Immature natural killer cell (primary cell): ENCODE results near the gene ANK3. TPM values are rescaled to one million over a fixed set of nuclear protein-coding genes. Genes with fewer than 3 reads are reported as not detected.

Source experiments
- DNase-seq, 3 donors: peaks; one replicate each; pipeline ENCODE4 v3.0.0; 2022; ENCODE audit warnings: mixed read lengths in 1 of 3
- H3K27ac Mint-ChIP-seq, 6 donors: one replicate each; pipeline ENCODE4 v1.8.0; 2020; ENCODE audit warnings: mixed read lengths in 6 of 6, mild to moderate bottlenecking in 5 of 6, inconsistent platforms in 4 of 6, moderate library complexity in 3 of 6
- H3K27me3 Mint-ChIP-seq, 3 donors: one replicate each; pipeline ENCODE4 v1.8.0; 2020 to 2021; ENCODE audit warnings: low read depth in 3 of 3, mild to moderate bottlenecking in 3 of 3, mixed read lengths in 3 of 3, moderate library complexity in 3 of 3, inconsistent platforms in 1 of 3
- H3K36me3 Mint-ChIP-seq, 3 donors: one replicate each; pipeline ENCODE4 v1.8.0; 2020; ENCODE audit warnings: mixed read lengths in 3 of 3, inconsistent platforms in 2 of 3, mild to moderate bottlenecking in 2 of 3
- H3K4me1 Mint-ChIP-seq, 2 donors: one replicate each; pipeline ENCODE4 v1.8.0; 2020; ENCODE audit warnings: inconsistent platforms in 2 of 2, mild to moderate bottlenecking in 2 of 2, mixed read lengths in 2 of 2, moderate library complexity in 1 of 2
- H3K4me3 Mint-ChIP-seq, 5 donors: one replicate each; pipeline ENCODE4 v1.8.0; 2020; ENCODE audit warnings: mild to moderate bottlenecking in 5 of 5, mixed read lengths in 5 of 5, inconsistent platforms in 3 of 5, moderate library complexity in 3 of 5
- H3K9me3 Mint-ChIP-seq, 6 donors: one replicate each; pipeline ENCODE4 v1.8.0; 2020; ENCODE audit warnings: mild to moderate bottlenecking in 6 of 6, mixed read lengths in 6 of 6, inconsistent platforms in 4 of 6, moderate library complexity in 3 of 6
- polyA plus RNA-seq, 3 donors: library from polyadenylated mRNA; unstranded; fragments of 300-500 nt; fragmentation: Illumina TruSeq; gene quantifications; one replicate each; pipeline ENCODE4 v1.2.3, GENCODE V29; 2021

The ANK3 gene
- polyA plus RNA-seq, 3 donors from 2014 or later: 2.1 to 2.4 TPM; not detected in 1

DNA sequence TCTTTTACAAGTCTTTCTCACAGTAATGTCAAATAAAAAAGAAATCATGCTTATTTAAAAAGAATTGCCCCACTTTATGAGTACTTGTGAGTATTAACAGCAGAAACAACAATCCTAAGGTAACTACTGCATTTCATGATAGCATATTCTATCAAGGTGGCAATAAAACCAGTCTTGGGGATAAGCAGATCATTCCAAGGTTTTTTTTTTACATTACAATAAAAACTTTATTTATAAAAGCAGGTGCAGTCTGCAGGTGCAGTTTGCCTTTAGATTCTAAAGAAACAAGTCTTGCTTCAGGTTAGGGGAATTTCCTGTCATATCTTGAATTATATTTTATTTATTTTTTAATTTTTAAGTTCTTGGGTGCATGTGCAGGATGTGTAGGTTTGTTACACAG lies 10.7 kb upstream of the ANK3 start:
- H3K27me3 Mint-ChIP-seq: no peaks in the 10 kb centered on the region
- H3K36me3 Mint-ChIP-seq: no peaks in the 10 kb centered on the region
- DNase-seq: no peak
- H3K9me3 Mint-ChIP-seq: peaks cover 0 to 1% (median 0%) of the 10 kb centered on the region in 6 donors
- no peaks in the 10 kb centered on the region for H3K4me1 Mint-ChIP-seq
- H3K4me3 Mint-ChIP-seq: no peak overlapping the region
- no peak overlapping the region for H3K27ac Mint-ChIP-seq

GRCh38 chr10:60399328-60399727 lies 9.7 kb upstream of the ANK3 start:
- DNase-seq: no peak
- Mint-ChIP-seq H3K4me3 (no peak overlapping the region), H3K27ac (no peak overlapping the region), H3K4me1 (peaks cover 3 to 4% of the 10 kb centered on the region in 2 donors), H3K27me3 (peaks cover 0 to 2% (median 0%) of the 10 kb centered on the region in 3 donors), H3K9me3 (no peaks in the 10 kb centered on the region), H3K36me3 (no peaks in the 10 kb centered on the region)

- Mint-ChIP-seq H3K4me3 (no peak overlapping the region), H3K36me3 (no peaks in the 10 kb centered on the region), H3K4me1 (peaks cover 7 to 13% of the 10 kb centered on the region in 2 donors), H3K27me3 (peaks cover 0 to 2% (median 0%) of the 10 kb centered on the region in 3 donors), H3K27ac (no peak overlapping the region), H3K9me3 (no peaks in the 10 kb centered on the region)
- DNase-seq: no peak
Observed at GRCh38 chr10:60397792-60398191, 8.1 kb upstream of the ANK3 start.

DNA sequence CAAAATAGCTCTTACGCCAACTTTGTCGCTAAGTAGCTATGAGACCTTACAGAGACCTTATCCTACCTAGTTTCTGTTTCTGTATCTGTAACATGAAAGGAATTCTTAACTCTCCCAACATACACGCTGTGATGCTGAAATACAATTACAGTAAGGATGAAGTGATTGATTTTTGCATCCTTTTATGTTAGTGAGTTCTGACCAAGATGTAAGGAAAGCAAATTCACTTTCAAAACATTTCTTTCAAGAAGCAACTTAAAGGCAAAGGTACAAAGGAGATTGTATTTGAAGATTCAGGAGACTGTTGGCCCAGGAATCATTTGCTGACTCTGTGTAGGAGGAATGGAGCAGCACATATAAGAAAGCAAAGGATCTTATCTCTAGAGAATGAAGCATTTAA lies 7.1 kb upstream of the ANK3 start:
- H3K4me1 Mint-ChIP-seq: peaks cover 7 to 13% of the 10 kb centered on the region in 2 donors
- H3K9me3 Mint-ChIP-seq: no peaks in the 10 kb centered on the region
- no peak for DNase-seq
- H3K36me3 Mint-ChIP-seq: no peaks in the 10 kb centered on the region
- peaks cover 0 to 2% (median 0%) of the 10 kb centered on the region in 3 donors for H3K27me3 Mint-ChIP-seq
- H3K27ac Mint-ChIP-seq: no peak overlapping the region
- no peak overlapping the region for H3K4me3 Mint-ChIP-seq

- no peaks in the 10 kb centered on the region for H3K36me3 Mint-ChIP-seq
- H3K27ac Mint-ChIP-seq: no peak overlapping the region
- peaks cover 0 to 2% (median 0%) of the 10 kb centered on the region in 3 donors for H3K27me3 Mint-ChIP-seq
- H3K9me3 Mint-ChIP-seq: no peaks in the 10 kb centered on the region
- no peak overlapping the region for H3K4me3 Mint-ChIP-seq
- H3K4me1 Mint-ChIP-seq: peaks cover 7 to 13% of the 10 kb centered on the region in 2 donors
- no peak for DNase-seq
Observed at GRCh38 chr10:60395711-60396110, 6.0 kb upstream of the ANK3 start.

GRCh38 chr10:60394446-60394845 lies 4.8 kb upstream of the ANK3 start:
- Mint-ChIP-seq H3K27ac (no peak overlapping the region), H3K36me3 (peaks cover 0 to 3% (median 0%) of the 10 kb centered on the region in 3 donors), H3K4me1 (peaks cover 7 to 13% of the 10 kb centered on the region in 2 donors), H3K4me3 (no peak overlapping the region), H3K9me3 (no peaks in the 10 kb centered on the region), H3K27me3 (peaks cover 0 to 2% (median 0%) of the 10 kb centered on the region in 3 donors)
- DNase-seq: no peak

GRCh38 chr10:60390224-60390626 lies 550 bp upstream of the ANK3 start:
- Mint-ChIP-seq H3K27ac (no peak overlapping the region), H3K4me1 (peaks cover 7 to 13% of the 10 kb centered on the region in 2 donors), H3K36me3 (peaks cover 0 to 3% (median 0%) of the 10 kb centered on the region in 3 donors), H3K27me3 (peaks cover 0 to 2% (median 0%) of the 10 kb centered on the region in 3 donors), H3K9me3 (no peaks in the 10 kb centered on the region), H3K4me3 (no peak overlapping the region)
- no peak for DNase-seq

DNA sequence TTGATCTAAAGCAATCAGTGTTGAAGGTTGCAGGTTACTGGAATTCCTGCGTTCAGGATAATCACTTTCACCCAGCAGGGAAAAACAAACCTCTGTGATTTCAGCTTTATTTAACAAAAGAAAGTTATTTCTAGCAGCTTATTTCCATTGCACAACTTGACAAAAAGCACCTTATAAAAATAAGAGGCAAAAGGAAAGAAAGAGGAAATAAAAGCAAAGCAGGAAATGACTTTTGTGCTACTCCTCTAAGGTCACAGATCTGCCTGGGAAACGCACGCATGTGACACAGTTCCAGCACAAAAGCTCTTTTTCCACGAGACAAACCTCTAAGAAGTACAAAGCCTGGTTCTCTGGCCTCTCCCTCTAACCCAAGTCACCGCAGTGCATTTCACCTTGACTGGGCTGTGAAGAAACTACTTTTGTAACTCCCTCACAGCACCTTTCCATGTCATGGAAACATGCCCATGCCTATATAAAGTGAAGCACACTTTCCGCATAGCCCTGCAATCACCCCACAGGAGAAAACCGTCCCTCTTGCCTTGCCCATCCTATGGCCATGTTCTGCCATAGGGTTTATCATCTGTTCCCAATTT lies 870 bp downstream of the ANK3 start:
- peaks cover 2 to 5% of the 10 kb centered on the region in 2 donors for H3K4me1 Mint-ChIP-seq
- no peak overlapping the region for H3K4me3 Mint-ChIP-seq
- peaks cover 0 to 2% (median 0%) of the 10 kb centered on the region in 3 donors for H3K27me3 Mint-ChIP-seq
- H3K9me3 Mint-ChIP-seq: no peaks in the 10 kb centered on the region
- peaks cover 0 to 3% (median 0%) of the 10 kb centered on the region in 3 donors for H3K36me3 Mint-ChIP-seq
- DNase-seq: no peak
- H3K27ac Mint-ChIP-seq: no peak overlapping the region

- no peak for DNase-seq
- Mint-ChIP-seq H3K4me1 (no peaks in the 10 kb centered on the region), H3K4me3 (no peak overlapping the region), H3K36me3 (peaks cover 0 to 3% (median 0%) of the 10 kb centered on the region in 3 donors), H3K9me3 (no peaks in the 10 kb centered on the region), H3K27me3 (peaks cover 0 to 2% (median 0%) of the 10 kb centered on the region in 3 donors), H3K27ac (no peak overlapping the region)
Observed at GRCh38 chr10:60388116-60388625, 1.5 kb downstream of the ANK3 start.

GRCh38 chr10:60387531-60387930 lies 2.1 kb downstream of the ANK3 start:
- DNase-seq: no peak
- Mint-ChIP-seq H3K4me1 (no peaks in the 10 kb centered on the region), H3K9me3 (no peaks in the 10 kb centered on the region), H3K36me3 (peaks cover 0 to 3% (median 0%) of the 10 kb centered on the region in 3 donors), H3K27me3 (peaks cover 0 to 2% (median 0%) of the 10 kb centered on the region in 3 donors), H3K4me3 (no peak overlapping the region), H3K27ac (no peak overlapping the region)

DNA sequence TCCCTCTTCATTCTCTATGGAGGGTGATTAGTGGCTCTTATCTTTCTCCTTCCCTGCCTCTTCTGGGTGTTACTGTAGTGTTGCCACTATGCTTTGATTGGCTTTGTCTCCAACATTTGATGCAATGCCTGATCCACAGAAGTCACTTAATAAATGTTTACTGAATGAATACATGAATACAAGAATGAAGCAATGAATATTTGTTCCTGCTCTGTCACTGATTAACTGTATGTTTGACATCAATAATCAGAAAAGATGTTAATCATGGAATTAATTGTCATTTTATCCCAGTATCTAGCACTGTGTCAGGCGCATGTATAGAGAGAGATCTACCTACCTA lies 4.3 kb downstream of the ANK3 start:
- H3K27ac Mint-ChIP-seq: no peak overlapping the region
- no peak for DNase-seq
- no peaks in the 10 kb centered on the region for H3K4me1 Mint-ChIP-seq
- peaks cover 0 to 3% (median 0%) of the 10 kb centered on the region in 3 donors for H3K36me3 Mint-ChIP-seq
- no peaks in the 10 kb centered on the region for H3K9me3 Mint-ChIP-seq
- H3K4me3 Mint-ChIP-seq: no peak overlapping the region
- peaks cover 0 to 2% (median 2%) of the 10 kb centered on the region in 3 donors for H3K27me3 Mint-ChIP-seq

GRCh38 chr10:60384708-60385398 lies 4.8 kb downstream of the ANK3 start:
- H3K27ac Mint-ChIP-seq: no peak overlapping the region
- H3K4me1 Mint-ChIP-seq: no peaks in the 10 kb centered on the region
- DNase-seq: no peak
- no peaks in the 10 kb centered on the region for H3K9me3 Mint-ChIP-seq
- H3K27me3 Mint-ChIP-seq: peaks cover 0 to 2% (median 2%) of the 10 kb centered on the region in 3 donors
- no peak overlapping the region for H3K4me3 Mint-ChIP-seq
- no peaks in the 10 kb centered on the region for H3K36me3 Mint-ChIP-seq

DNA sequence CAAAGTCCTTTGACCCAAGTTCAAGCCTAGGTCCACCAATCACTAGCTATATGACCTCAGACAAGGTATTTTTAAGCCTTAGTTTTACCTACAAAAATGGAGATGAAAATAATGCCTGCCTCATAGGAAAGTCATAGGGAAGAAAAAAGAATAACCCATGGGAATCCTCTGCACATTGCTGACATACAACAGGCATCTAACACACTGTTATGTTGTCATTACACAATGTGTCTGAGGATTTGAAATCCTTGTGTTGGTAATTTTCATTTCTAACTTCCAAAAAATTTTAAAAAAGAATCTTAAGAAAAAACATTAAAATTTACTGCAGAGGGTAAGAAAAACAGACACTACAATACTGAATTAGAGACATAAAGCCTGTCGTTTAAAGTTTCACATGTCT lies 5.7 kb downstream of the ANK3 start:
- DNase-seq: no peak
- Mint-ChIP-seq H3K27me3 (peaks cover 0 to 2% (median 2%) of the 10 kb centered on the region in 3 donors), H3K27ac (no peak overlapping the region), H3K4me3 (no peak overlapping the region), H3K4me1 (no peaks in the 10 kb centered on the region), H3K36me3 (no peaks in the 10 kb centered on the region), H3K9me3 (no peaks in the 10 kb centered on the region)

GRCh38 chr10:60382946-60383681 lies 6.6 kb downstream of the ANK3 start:
- DNase-seq: no peak
- H3K4me3 Mint-ChIP-seq: no peak overlapping the region
- H3K27me3 Mint-ChIP-seq: peaks cover 0 to 2% (median 2%) of the 10 kb centered on the region in 3 donors
- no peaks in the 10 kb centered on the region for H3K36me3 Mint-ChIP-seq
- H3K27ac Mint-ChIP-seq: no peak overlapping the region
- H3K4me1 Mint-ChIP-seq: no peaks in the 10 kb centered on the region
- no peaks in the 10 kb centered on the region for H3K9me3 Mint-ChIP-seq
